Ovary (tissue), 9 donors: ENCODE data around the gene HIPK2. TPM values are rescaled to one million over a fixed set of nuclear protein-coding genes. Genes with fewer than 3 reads are reported as not detected.

Experiments
- DNase-seq, 5 donors: peaks; one replicate each; pipeline ENCODE4 v3.0.0-alpha.2; 2019 to 2020
- H3K27ac ChIP-seq, 2 donors: fragments of 200-600 bp; one replicate each; pipeline versions ENCODE4 v1.5.1 to v1.8.0; 2019 to 2022
- H3K27me3 ChIP-seq: fragments of 200-600 bp; one replicate; pipeline ENCODE4 v1.8.0; 2022
- H3K36me3 ChIP-seq: fragments of 200-600 bp; sonication (generic); one replicate; pipeline ENCODE4 v1.5.1; 2019
- H3K4me1 ChIP-seq: one replicate; pipeline ENCODE4 v1.8.1; 2013; ENCODE audit warnings: mild to moderate bottlenecking, moderate library complexity; ENCODE audit not compliant: insufficient read depth
- H3K4me3 ChIP-seq: fragments of 200-600 bp; sonication (generic); one replicate; pipeline ENCODE4 v1.5.1; 2017
- H3K9me3 ChIP-seq, 2 donors: fragments of 200-600 bp in 1 of 2; sonication (generic) in 1 of 2; one replicate each; pipeline versions ENCODE4 v1.5.1 to v1.8.1; 2013 to 2019; ENCODE audit warnings: mild to moderate bottlenecking in 1 of 2, moderate library complexity in 1 of 2
- EP300 ChIP-seq: sonication (generic); formaldehyde crosslinking; IDR thresholded peaks from one replicate; pipeline ENCODE4 v1.6.1; 2017; ENCODE audit warnings: antibody characterized with exemption
- POLR2A ChIP-seq: fragments of 450-650 bp; IDR thresholded peaks from one replicate; pipeline ENCODE4 v1.6.1; 2017; ENCODE audit warnings: antibody characterized with exemption, mild to moderate bottlenecking, moderate library complexity
- WGBS, 3 donors: extraction: QIAGEN DNeasy Blood & Tissue Kit in 1 of 3; methylation state at CpG; one replicate each; pipeline versions ENCODE4 v1.1.5 to v1.1.7; 2013 to 2017; 5-methylcytosine and 5-hydroxymethylcytosine counted together
- intact Hi-C, 4 donors: fragments of 100-400 bp; cut with DNase I; formaldehyde crosslinking; loops; one replicate each; pipeline versions ENCODE4 v1.11.0 to v1.15.1; 2022 to 2023
- polyA plus RNA-seq, 2 donors: library from polyadenylated mRNA; stranded (reverse); fragments of 200-250 nt in 1 of 2; fragments of 350-450 nt in 1 of 2; fragmentation: Illumina TruSeq in 1 of 2; extraction: RNeasy Lipid Tissue Mini Kit (QIAGEN cat#74804) in 1 of 2; gene quantifications; one replicate each; pipeline ENCODE4 v1.2.3, GENCODE V29; 2013 to 2014
- total RNA-seq, 7 donors: library from RNA; depleted of rRNA in 2 of 7; stranded (reverse); fragments of >200 nt in 2 of 7; fragmentation: NEBNext Ultra II Directional in 3 of 7; extraction: Animal tissue kit (Norgen Biotek cat#: 25700) in 3 of 7; gene quantifications; one replicate each; pipeline versions ENCODE4 v1.1.0 to v1.2.4, GENCODE V29; 2016 to 2023
- TF ChIP-seq, protein P1 (sequence below), 3 donors: fragments of 450-650 bp in 2 of 3; fragments of 200-600 bp in 1 of 3; IDR thresholded peaks; one replicate each; pipeline versions ENCODE4 v1.5.1 to v1.8.0; 2016 to 2022; ENCODE audit warnings: antibody characterized with exemption in 3 of 3, mild to moderate bottlenecking in 1 of 3
- donor health status: DM: no; HTN: no; CAD: no; lungs with moderate emphysema.
- donor health status: DM: no; HTN: no; CAD: no.
- donor health status: Bipolar disorder and iron deficiency.
- donor health status: DM: yes; HTN: yes; CAD: no.
- donor health status: DM: no; HTN: no; CAD: no.
- donor health status: DM: yes; HTN: yes; CAD: no.

The HIPK2 gene
- total and polyA plus RNA-seq, 9 donors, result 7.3 to 38.4 (median 28.1) TPM

- 97 to 98% (median 98%) methylated on average over 6 of the region's 6 CpGs for WGBS, 3 donors
- no peak for DNase-seq
- no peaks in the 10 kb centered on the region for H3K36me3 ChIP-seq
- no peaks in the 10 kb centered on the region for H3K9me3 ChIP-seq
- intact Hi-C loops, result loop anchor here in 1 of 4 donors (5.0 kb wide), 1 partner anchor 368 kb away; no protein-coding TSS in a partner anchor
- no peak overlapping the region for H3K4me3 ChIP-seq
- no peaks in the 10 kb centered on the region for H3K4me1 ChIP-seq
- no peaks in the 10 kb centered on the region for H3K27me3 ChIP-seq
- no peak overlapping the region for H3K27ac ChIP-seq
- TF ChIP-seq POLR2A (no peak), EP300 (no peak)
- TF ChIP-seq, protein P1, sequence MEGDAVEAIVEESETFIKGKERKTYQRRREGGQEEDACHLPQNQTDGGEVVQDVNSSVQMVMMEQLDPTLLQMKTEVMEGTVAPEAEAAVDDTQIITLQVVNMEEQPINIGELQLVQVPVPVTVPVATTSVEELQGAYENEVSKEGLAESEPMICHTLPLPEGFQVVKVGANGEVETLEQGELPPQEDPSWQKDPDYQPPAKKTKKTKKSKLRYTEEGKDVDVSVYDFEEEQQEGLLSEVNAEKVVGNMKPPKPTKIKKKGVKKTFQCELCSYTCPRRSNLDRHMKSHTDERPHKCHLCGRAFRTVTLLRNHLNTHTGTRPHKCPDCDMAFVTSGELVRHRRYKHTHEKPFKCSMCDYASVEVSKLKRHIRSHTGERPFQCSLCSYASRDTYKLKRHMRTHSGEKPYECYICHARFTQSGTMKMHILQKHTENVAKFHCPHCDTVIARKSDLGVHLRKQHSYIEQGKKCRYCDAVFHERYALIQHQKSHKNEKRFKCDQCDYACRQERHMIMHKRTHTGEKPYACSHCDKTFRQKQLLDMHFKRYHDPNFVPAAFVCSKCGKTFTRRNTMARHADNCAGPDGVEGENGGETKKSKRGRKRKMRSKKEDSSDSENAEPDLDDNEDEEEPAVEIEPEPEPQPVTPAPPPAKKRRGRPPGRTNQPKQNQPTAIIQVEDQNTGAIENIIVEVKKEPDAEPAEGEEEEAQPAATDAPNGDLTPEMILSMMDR (IDR thresholded peaks at IDR 0.05), result no peak
These were observed 138.2 kb downstream of the HIPK2 start for GRCh38 chr7:139639563-139639962.

DNA sequence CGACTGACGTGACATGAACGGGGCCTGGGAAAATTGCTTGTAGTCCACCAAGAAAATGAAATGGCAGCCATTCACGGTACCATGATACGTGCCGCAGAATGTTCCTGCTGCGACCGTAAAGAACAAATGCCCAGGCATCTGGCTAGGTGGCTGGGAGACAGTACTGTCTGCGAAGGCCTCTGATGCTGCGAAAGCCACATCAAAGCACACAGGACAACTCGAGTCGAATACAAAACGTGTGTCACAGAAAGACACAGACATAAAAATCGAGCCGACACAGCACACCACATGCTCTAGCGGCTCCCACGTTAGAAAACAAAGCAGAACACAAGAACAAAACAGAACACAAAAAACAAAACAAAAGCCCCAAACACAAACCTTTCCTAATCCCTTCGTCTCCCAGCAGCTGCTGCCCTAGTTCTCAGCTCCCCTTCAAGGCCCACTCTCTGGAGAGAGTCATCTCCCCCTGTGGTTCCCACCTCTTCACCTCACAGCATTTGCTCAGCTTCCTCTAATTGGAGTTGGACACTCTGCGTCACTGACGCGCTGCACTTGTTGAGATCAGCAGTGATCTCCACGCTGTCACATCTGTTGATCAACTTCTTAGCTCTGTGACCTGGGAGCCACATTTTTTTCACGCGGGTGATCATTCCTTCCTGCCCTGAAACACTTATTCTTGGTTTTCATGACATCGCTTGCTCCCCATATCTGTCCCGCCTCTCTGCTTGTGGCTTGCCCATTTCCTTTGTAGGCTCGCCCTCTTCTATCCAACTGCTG, 142.1 kb downstream of the HIPK2 start:
- TF ChIP-seq, protein P1 (IDR thresholded peaks at IDR 0.05), result no peak
- no peak for TF ChIP-seq POLR2A
- no peak for TF ChIP-seq EP300
- intact Hi-C loops, result loop anchor here in 1 of 4 donors (5.0 kb wide), 1 partner anchor 372 kb away; no protein-coding TSS in a partner anchor
- no peak overlapping the region for H3K27ac ChIP-seq
- no peak overlapping the region for H3K4me3 ChIP-seq
- H3K4me1 ChIP-seq, result no peaks in the 10 kb centered on the region
- 85 to 88% (median 86%) methylated on average over 27 of the region's 27 CpGs for WGBS, 3 donors
- H3K9me3 ChIP-seq, result no peaks in the 10 kb centered on the region
- no peaks in the 10 kb centered on the region for H3K36me3 ChIP-seq
- no peak for DNase-seq
- no peaks in the 10 kb centered on the region for H3K27me3 ChIP-seq

GRCh38 chr7:139634087-139634486, 143.7 kb downstream of the HIPK2 start:
- Histone ChIP-seq H3K27ac (no peak overlapping the region), H3K4me1 (no peaks in the 10 kb centered on the region), H3K9me3 (no peaks in the 10 kb centered on the region), H3K4me3 (no peak overlapping the region), H3K36me3 (no peaks in the 10 kb centered on the region), H3K27me3 (no peaks in the 10 kb centered on the region)
- TF ChIP-seq, protein P1 (IDR thresholded peaks at IDR 0.05), result no peak
- WGBS, 3 donors, result 91 to 98% (median 96%) methylated on average over 7 of the region's 7 CpGs
- DNase-seq, result no peak
- intact Hi-C loops, result no loop called here

DNA sequence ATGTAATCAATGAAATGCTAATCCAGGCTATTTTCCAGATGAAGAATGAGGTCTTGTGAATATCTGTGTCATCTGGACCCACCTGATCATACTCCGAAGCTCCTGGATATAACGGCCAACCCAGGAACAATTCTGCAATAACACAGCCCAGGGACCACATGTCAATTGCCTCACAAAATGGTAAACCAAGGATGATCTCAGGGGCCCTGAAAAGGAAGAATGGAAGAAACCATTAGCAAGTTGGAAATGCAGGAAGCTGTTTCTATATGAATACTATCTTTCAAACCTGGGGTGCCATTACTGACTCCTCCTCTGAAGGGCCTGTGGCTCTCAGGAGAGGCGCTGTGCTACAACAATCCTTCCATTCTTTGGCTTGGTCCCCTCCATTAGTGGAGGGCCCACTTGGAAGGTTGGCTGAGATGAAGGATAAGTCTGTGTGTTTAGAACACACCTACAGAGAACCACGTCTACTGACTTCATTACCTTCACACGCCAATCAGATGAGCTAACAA, 146.2 kb downstream of the HIPK2 start:
- no peak for DNase-seq
- intact Hi-C loops, result no loop called here
- Histone ChIP-seq H3K27ac (no peak overlapping the region), H3K4me3 (no peak overlapping the region), H3K36me3 (no peaks in the 10 kb centered on the region), H3K4me1 (no peaks in the 10 kb centered on the region), H3K9me3 (no peaks in the 10 kb centered on the region), H3K27me3 (no peaks in the 10 kb centered on the region)
- TF ChIP-seq POLR2A, result no peak
- TF ChIP-seq EP300, result no peak
- TF ChIP-seq, protein P1 (IDR thresholded peaks at IDR 0.05), result no peak
- 87 to 98% (median 91%) methylated on average over 5 of the region's 5 CpGs for WGBS, 3 donors
